Immature natural killer cell (primary cell): Measurements from ENCODE around the gene ABCC2. TPM values are rescaled to one million over a fixed set of nuclear protein-coding genes. Genes with fewer than 3 reads are reported as not detected.
"Not testable (repeated sequence)": the region's sequence is repeated elsewhere in the genome, so short reads cannot be mapped to it uniquely, and the experiment has no call there.

Experiments used
- DNase-seq, 3 donors: peaks; one replicate each; pipeline ENCODE4 v3.0.0; 2022; ENCODE audit warnings: mixed read lengths in 1 of 3
- H3K27ac Mint-ChIP-seq, 6 donors: one replicate each; pipeline ENCODE4 v1.8.0; 2020; ENCODE audit warnings: mixed read lengths in 6 of 6, mild to moderate bottlenecking in 5 of 6, inconsistent platforms in 4 of 6, moderate library complexity in 3 of 6
- H3K27me3 Mint-ChIP-seq, 3 donors: one replicate each; pipeline ENCODE4 v1.8.0; 2020 to 2021; ENCODE audit warnings: low read depth in 3 of 3, mild to moderate bottlenecking in 3 of 3, mixed read lengths in 3 of 3, moderate library complexity in 3 of 3, inconsistent platforms in 1 of 3
- H3K36me3 Mint-ChIP-seq, 3 donors: one replicate each; pipeline ENCODE4 v1.8.0; 2020; ENCODE audit warnings: mixed read lengths in 3 of 3, inconsistent platforms in 2 of 3, mild to moderate bottlenecking in 2 of 3
- H3K4me1 Mint-ChIP-seq, 2 donors: one replicate each; pipeline ENCODE4 v1.8.0; 2020; ENCODE audit warnings: inconsistent platforms in 2 of 2, mild to moderate bottlenecking in 2 of 2, mixed read lengths in 2 of 2, moderate library complexity in 1 of 2
- H3K4me3 Mint-ChIP-seq, 5 donors: one replicate each; pipeline ENCODE4 v1.8.0; 2020; ENCODE audit warnings: mild to moderate bottlenecking in 5 of 5, mixed read lengths in 5 of 5, inconsistent platforms in 3 of 5, moderate library complexity in 3 of 5
- H3K9me3 Mint-ChIP-seq, 6 donors: one replicate each; pipeline ENCODE4 v1.8.0; 2020; ENCODE audit warnings: mild to moderate bottlenecking in 6 of 6, mixed read lengths in 6 of 6, inconsistent platforms in 4 of 6, moderate library complexity in 3 of 6
- polyA plus RNA-seq, 3 donors: library from polyadenylated mRNA; unstranded; fragments of 300-500 nt; fragmentation: Illumina TruSeq; gene quantifications; one replicate each; pipeline ENCODE4 v1.2.3, GENCODE V29; 2021

The ABCC2 gene
- under 1 TPM in 1 of 3 donors, not detected in 2; 0.48 TPM for polyA plus RNA-seq

- Mint-ChIP-seq H3K27me3 (peaks cover 0 to 5% (median under 1%) of the 10 kb centered on the region in 3 donors), H3K36me3 (peaks cover 0 to 4% (median 0%) of the 10 kb centered on the region in 3 donors), H3K9me3 (no peaks in the 10 kb centered on the region), H3K27ac (no peak within 1 kb of the TSS), H3K4me1 (peaks cover 6 to 9% of the 10 kb centered on the region in 2 donors), H3K4me3 (no peak within 1 kb of the TSS)
- DNase-seq: no peak
Measured at GRCh38 chr10:99782447-99783286, at the start of gene ABCC2. ABCC2 (plus strand) TSS chr10:99782640; CDS start chr10:99782845, 205 bp downstream.

- no peak for DNase-seq
- peak overlapping the region in 2 of 6 donors; percentile 27 to 70 for H3K27ac Mint-ChIP-seq
Measured at GRCh38 chr10:99733366-99733765, 49.1 kb upstream of the ABCC2 start.

GRCh38 chr10:99734111-99734510, 48.3 kb upstream of the ABCC2 start:
- not testable (repeated sequence) for H3K4me3 Mint-ChIP-seq, H3K27me3 Mint-ChIP-seq, H3K9me3 Mint-ChIP-seq, DNase-seq
- H3K27ac Mint-ChIP-seq: peak overlapping the region in 1 of 6 donors; percentile 27
- peaks cover 19 to 22% (median 20%) of the 10 kb centered on the region in 3 donors for H3K36me3 Mint-ChIP-seq
- peaks cover 37 to 80% of the 10 kb centered on the region in 2 donors for H3K4me1 Mint-ChIP-seq

More at GRCh38 chr10:99733366-99733765, 49.1 kb upstream of the ABCC2 start:
- Mint-ChIP-seq H3K4me1 (peaks cover 34 to 74% of the 10 kb centered on the region in 2 donors), H3K4me3 (peak overlapping the region; percentile 69 to 82 (median 72)), H3K9me3 (no peaks in the 10 kb centered on the region), H3K27me3 (peaks cover 4 to 10% (median 9%) of the 10 kb centered on the region in 3 donors), H3K36me3 (peaks cover 16 to 18% (median 18%) of the 10 kb centered on the region in 3 donors)

GRCh38 chr10:99740260-99740659, 42.2 kb upstream of the ABCC2 start:
- H3K4me3 Mint-ChIP-seq: no peak overlapping the region
- H3K36me3 Mint-ChIP-seq: peaks cover 60 to 70% (median 65%) of the 10 kb centered on the region in 3 donors
- no peak for DNase-seq
- H3K27ac Mint-ChIP-seq: no peak overlapping the region
- peaks cover 15 to 41% of the 10 kb centered on the region in 2 donors for H3K4me1 Mint-ChIP-seq
- H3K9me3 Mint-ChIP-seq: peaks cover 2 to 24% (median 13%) of the 10 kb centered on the region in 6 donors
- H3K27me3 Mint-ChIP-seq: peaks cover 0 to 2% (median 1%) of the 10 kb centered on the region in 3 donors

- H3K4me3 Mint-ChIP-seq: no peak overlapping the region
- H3K27ac Mint-ChIP-seq: peak overlapping the region in 1 of 6 donors; percentile 51
- peaks cover 60 to 67% (median 64%) of the 10 kb centered on the region in 3 donors for H3K36me3 Mint-ChIP-seq
- H3K27me3 Mint-ChIP-seq: peaks cover 0 to 2% (median 1%) of the 10 kb centered on the region in 3 donors
- peaks cover 2 to 24% (median 13%) of the 10 kb centered on the region in 6 donors for H3K9me3 Mint-ChIP-seq
- DNase-seq: no peak
- peaks cover 12 to 34% of the 10 kb centered on the region in 2 donors for H3K4me1 Mint-ChIP-seq
Measured at GRCh38 chr10:99740933-99741559, 41.4 kb upstream of the ABCC2 start.

- Mint-ChIP-seq H3K27me3 (peaks cover 0 to 2% (median 1%) of the 10 kb centered on the region in 3 donors), H3K9me3 (peaks cover 2 to 24% (median 13%) of the 10 kb centered on the region in 6 donors), H3K4me1 (peaks cover 9 to 25% of the 10 kb centered on the region in 2 donors), H3K36me3 (peaks cover 57 to 63% (median 58%) of the 10 kb centered on the region in 3 donors), H3K4me3 (no peak overlapping the region), H3K27ac (no peak overlapping the region)
- DNase-seq: no peak
Measured at GRCh38 chr10:99742254-99742653, 40.2 kb upstream of the ABCC2 start.

GRCh38 chr10:99742701-99743100, 39.7 kb upstream of the ABCC2 start:
- Mint-ChIP-seq H3K4me3 (no peak overlapping the region), H3K27ac (no peak overlapping the region), H3K27me3 (peaks cover 0 to 2% (median 1%) of the 10 kb centered on the region in 3 donors), H3K36me3 (peaks cover 53 to 61% (median 55%) of the 10 kb centered on the region in 3 donors), H3K9me3 (peaks cover 2 to 24% (median 13%) of the 10 kb centered on the region in 6 donors), H3K4me1 (peaks cover 9 to 21% of the 10 kb centered on the region in 2 donors)
- DNase-seq: no peak

- peaks cover 49 to 61% (median 56%) of the 10 kb centered on the region in 3 donors for H3K36me3 Mint-ChIP-seq
Measured at GRCh38 chr10:99743841-99744240, 38.6 kb upstream of the ABCC2 start.

GRCh38 chr10:99746166-99746565, 36.3 kb upstream of the ABCC2 start:
- H3K27ac Mint-ChIP-seq, H3K27me3 Mint-ChIP-seq, DNase-seq, H3K9me3 Mint-ChIP-seq, H3K4me3 Mint-ChIP-seq: not testable (repeated sequence)
- H3K36me3 Mint-ChIP-seq: peaks cover 26 to 51% (median 40%) of the 10 kb centered on the region in 3 donors
- peaks cover 6 to 16% of the 10 kb centered on the region in 2 donors for H3K4me1 Mint-ChIP-seq

More at GRCh38 chr10:99743841-99744240, 38.6 kb upstream of the ABCC2 start:
- Mint-ChIP-seq H3K4me3 (no peak overlapping the region), H3K27me3 (peaks cover 0 to 2% (median 1%) of the 10 kb centered on the region in 3 donors), H3K9me3 (peaks cover 2 to 24% (median 13%) of the 10 kb centered on the region in 6 donors), H3K4me1 (peaks cover 9 to 25% of the 10 kb centered on the region in 2 donors), H3K27ac (no peak overlapping the region)
- no peak for DNase-seq

- DNase-seq: no peak
- Mint-ChIP-seq H3K27me3 (no peaks in the 10 kb centered on the region), H3K4me3 (no peak overlapping the region), H3K27ac (peak overlapping the region in 1 of 6 donors; percentile 52), H3K36me3 (peaks cover 7 to 38% (median 24%) of the 10 kb centered on the region in 3 donors), H3K9me3 (no peaks in the 10 kb centered on the region), H3K4me1 (peaks cover 2 to 16% of the 10 kb centered on the region in 2 donors)
Measured at GRCh38 chr10:99748823-99749451, 33.5 kb upstream of the ABCC2 start.

GRCh38 chr10:99750641-99751040, 31.8 kb upstream of the ABCC2 start:
- Mint-ChIP-seq H3K27me3 (no peaks in the 10 kb centered on the region), H3K27ac (no peak overlapping the region), H3K4me3 (no peak overlapping the region), H3K4me1 (peaks cover 2 to 16% of the 10 kb centered on the region in 2 donors), H3K9me3 (no peaks in the 10 kb centered on the region), H3K36me3 (peaks cover 10 to 45% (median 24%) of the 10 kb centered on the region in 3 donors)
- no peak for DNase-seq

GRCh38 chr10:99754670-99755069, 27.8 kb upstream of the ABCC2 start:
- Mint-ChIP-seq H3K9me3 (no peaks in the 10 kb centered on the region), H3K36me3 (peaks cover 37 to 69% (median 37%) of the 10 kb centered on the region in 3 donors), H3K4me1 (peaks cover 2 to 3% of the 10 kb centered on the region in 2 donors), H3K27ac (no peak overlapping the region), H3K4me3 (no peak overlapping the region), H3K27me3 (no peaks in the 10 kb centered on the region)
- DNase-seq: no peak

- H3K9me3 Mint-ChIP-seq: no peaks in the 10 kb centered on the region
- H3K4me1 Mint-ChIP-seq: peaks cover 0 to 2% of the 10 kb centered on the region in 2 donors
- H3K27ac Mint-ChIP-seq: no peak overlapping the region
- no peaks in the 10 kb centered on the region for H3K27me3 Mint-ChIP-seq
- no peak overlapping the region for H3K4me3 Mint-ChIP-seq
- H3K36me3 Mint-ChIP-seq: peaks cover 40 to 71% (median 41%) of the 10 kb centered on the region in 3 donors
- DNase-seq: no peak
Measured at GRCh38 chr10:99756159-99756558, 26.3 kb upstream of the ABCC2 start.
